Muscle of back (tissue), 11 donors: Measurements from ENCODE around the gene CCDC137. TPM values are rescaled to one million over a fixed set of nuclear protein-coding genes. Genes with fewer than 3 reads are reported as not detected.

Experiments
- DNase-seq, 3 donors: peaks; one replicate each; pipeline versions ENCODE4 v3.0.0 to v3.0.0-alpha.2; 2013
- polyA plus RNA-seq, 10 donors: library from polyadenylated mRNA; unstranded; fragments of 120-200 nt; gene quantifications; one replicate each; pipeline ENCODE4 v1.2.1, GENCODE V29; 2013; ENCODE audit not compliant: insufficient read length in 10 of 10

Gene CCDC137
- polyA plus RNA-seq, 10 donors, result 8.8 to 16.1 (median 12.5) TPM

GRCh38 chr17:81681672-81682071 is 15.1 kb downstream of the CCDC137 start:
- no peak for DNase-seq

DNA sequence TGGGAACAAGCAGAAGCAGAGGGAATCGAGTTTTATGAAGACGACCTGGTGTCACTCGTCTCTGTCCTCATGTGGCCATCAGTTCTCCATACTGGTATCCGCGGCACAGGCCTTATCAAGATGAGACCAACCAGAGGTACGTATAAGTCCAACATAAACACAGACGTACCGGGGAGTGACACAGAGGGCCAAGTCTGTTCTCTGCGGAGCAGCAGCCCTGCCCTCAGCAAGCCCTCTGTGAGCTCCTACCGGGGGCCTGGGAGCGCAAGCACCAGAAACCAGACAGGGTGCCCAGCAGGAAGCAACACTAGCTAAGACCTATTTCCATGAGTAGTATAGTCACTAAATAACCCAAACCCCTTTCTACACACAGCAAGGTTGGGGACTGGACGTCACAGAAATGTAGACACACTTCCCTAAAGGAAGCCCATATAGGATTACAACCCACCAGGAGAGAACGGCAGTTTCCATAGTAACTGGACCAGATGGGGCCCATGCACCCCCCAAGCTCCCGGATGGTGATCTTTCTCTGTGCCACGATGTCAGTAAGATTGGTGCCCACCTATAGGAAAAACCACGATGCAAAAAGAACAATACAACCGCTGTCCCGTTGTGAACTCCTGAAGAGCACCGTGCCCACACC is 16.1 kb downstream of the CCDC137 start:
- DNase-seq, result no peak

GRCh38 chr17:81683208-81683583 is 16.7 kb downstream of the CCDC137 start:
- no peak for DNase-seq

DNA sequence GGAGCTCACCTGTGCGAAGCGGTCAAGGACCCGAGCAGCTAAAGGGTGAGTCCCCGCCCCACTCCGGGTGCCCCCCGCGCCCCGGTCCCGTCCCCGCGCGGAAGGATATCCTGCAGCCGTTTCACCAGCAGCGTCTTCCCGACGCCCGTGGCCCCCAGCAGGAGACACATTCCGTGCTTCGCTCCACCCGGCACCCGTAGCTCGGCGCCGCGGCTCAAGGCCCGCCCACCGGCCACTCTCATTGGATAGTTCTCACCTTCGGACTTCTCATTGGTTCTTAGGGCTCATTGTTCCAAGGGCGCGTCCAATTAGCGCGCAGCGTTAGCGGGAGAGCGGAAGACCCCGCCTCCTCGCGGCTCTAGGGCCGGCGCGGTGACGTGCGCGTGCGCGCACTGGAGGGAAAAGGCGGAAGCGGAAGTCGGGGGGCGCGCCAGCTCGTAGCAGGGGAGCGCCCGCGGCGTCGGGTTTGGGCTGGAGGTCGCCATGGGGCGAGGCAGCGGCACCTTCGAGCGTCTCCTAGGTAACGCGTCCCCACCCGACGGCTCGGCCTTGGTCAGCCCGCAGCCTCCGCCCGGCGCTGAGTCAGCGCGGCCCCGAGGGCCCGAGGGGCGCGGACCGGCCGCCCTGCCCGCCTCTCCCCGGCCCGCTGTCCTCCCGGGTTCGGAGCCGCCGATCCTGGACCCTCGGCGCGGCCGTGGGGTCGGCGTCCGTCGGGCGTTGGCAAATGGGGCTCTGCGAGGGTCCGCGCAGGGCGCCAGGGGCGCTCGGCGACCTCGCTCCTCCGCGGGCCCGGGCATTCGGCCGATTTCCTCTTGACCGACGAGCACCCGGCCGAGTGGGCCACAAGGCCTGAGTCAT is 17.3 kb downstream of the CCDC137 start, which contains the start of the genes ARL16 and HGS:
ARL16 (minus strand) TSS at position 214 of the 858 bp plus-strand sequence; CDS start at position 170, 44 bp downstream.
HGS (plus strand) TSS at position 428 of the 858 bp plus-strand sequence; CDS start at position 484, 56 bp downstream.
- peak; percentile 99 to 100 (median 100) for DNase-seq

- DNase-seq, result no peak
These were observed 17.9 kb downstream of the CCDC137 start for GRCh38 chr17:81684442-81684911.

- DNase-seq, result no peak
These were observed 18.6 kb downstream of the CCDC137 start for GRCh38 chr17:81685108-81685507.

GRCh38 chr17:81686614-81687013 is 20.1 kb downstream of the CCDC137 start:
- DNase-seq, result no peak

- no peak for DNase-seq
These were observed 21.4 kb downstream of the CCDC137 start for GRCh38 chr17:81687770-81688541.

DNA sequence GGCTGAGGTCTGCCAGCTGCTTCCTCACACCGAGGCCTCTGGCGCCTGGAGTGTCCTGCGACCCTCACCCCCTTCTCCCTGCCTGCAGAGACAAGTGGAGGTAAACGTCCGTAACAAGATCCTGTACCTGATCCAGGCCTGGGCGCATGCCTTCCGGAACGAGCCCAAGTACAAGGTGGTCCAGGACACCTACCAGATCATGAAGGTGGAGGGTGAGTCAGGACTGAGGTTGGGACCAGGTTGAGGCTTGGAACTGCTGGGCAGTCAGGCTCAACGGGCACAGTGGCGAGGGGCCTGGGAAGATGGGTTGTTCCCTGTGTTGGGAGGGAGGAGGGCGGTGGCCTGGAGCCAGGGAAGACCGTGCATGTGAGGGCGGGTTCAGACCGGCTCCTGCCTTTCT is 22.1 kb downstream of the CCDC137 start:
- DNase-seq, result no peak

GRCh38 chr17:81690066-81690465 is 23.5 kb downstream of the CCDC137 start:
- no peak for DNase-seq

DNA sequence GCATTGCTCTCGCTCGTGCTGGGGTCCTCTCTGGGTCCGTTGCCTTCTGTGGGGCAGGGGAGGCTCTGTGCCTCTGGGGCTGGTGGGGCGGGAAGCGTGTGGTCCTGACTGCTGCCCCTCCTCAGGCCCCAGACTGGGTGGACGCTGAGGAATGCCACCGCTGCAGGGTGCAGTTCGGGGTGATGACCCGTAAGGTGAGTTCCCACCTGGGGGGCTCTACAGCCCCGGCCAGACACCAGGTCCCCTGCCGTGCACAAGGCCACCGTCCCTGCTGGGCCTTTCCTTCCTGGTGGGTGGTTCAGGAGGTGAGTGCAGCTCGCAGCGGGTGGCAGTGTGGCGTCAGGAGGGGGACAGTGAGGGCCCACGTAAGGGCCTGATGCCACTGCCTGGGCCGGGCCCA is 24.0 kb downstream of the CCDC137 start:
- DNase-seq, result no peak

DNA sequence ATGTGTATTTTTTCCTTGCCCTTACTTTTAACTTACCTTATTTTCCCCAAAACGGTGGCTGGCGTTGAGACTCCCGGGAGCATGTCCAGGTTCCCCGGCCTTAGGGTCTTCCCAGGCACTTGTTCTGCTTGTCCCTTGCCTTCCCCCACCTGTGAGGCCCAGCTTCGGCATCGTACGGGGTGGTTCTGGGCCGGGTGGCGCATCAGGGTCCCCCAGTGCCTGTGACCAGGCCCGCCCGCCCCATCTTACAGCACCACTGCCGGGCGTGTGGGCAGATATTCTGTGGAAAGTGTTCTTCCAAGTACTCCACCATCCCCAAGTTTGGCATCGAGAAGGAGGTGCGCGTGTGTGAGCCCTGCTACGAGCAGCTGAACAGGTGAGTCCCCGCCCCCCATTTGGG is 24.7 kb downstream of the CCDC137 start:
- no peak for DNase-seq

- DNase-seq, result no peak
These were observed 25.1 kb downstream of the CCDC137 start for GRCh38 chr17:81691608-81692007.

DNA sequence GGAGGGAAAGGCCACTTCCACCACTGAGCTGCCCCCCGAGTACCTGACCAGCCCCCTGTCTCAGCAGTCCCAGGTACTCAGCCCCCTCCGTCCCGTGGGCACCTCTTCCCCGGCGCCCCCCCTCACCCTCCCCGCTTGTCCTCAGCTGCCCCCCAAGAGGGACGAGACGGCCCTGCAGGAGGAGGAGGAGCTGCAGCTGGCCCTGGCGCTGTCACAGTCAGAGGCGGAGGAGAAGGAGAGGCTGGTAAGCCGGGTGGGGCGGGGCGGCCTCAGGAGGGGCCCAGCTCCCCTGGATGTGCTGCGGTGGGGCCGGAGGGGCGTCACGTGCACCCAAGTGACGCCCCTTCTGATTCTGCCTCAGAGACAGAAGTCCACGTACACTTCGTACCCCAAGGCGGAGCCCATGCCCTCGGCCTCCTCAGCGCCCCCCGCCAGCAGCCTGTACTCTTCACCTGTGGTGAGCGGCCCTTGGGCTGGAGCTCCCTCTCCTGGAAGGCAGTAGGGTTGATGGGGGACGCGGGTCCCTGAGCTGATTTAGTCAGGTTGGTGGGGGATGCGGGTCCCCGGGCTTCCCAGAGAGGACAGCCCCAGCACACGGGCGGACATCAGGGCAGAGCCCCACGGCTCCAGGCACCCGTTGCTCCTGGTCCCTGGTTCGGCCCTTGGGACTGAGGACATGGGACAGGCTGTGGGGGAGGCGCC is 27.1 kb downstream of the CCDC137 start:
- DNase-seq, result no peak

- no peak for DNase-seq
These were observed 28.3 kb downstream of the CCDC137 start for GRCh38 chr17:81694810-81695209.

DNA sequence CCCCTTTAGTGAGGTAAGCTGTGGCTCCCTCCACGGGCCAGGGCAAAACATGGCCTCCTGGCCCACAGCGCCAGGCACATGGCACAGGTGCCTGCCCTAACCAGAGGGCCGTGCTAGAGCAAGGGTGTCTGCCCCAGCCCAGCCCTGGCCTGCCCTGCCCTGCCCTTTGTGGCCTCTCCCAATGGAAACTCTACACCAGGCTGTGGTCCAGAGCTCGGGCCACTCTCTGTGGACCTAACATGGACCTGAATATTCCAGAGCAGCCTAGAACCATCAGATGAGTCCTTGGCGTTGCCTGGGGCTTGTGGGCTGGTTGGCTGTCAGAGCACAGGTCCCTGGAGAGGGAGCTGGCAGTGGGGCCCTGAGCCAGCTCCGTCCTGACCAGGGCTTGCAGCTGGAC is 28.7 kb downstream of the CCDC137 start:
- DNase-seq, result no peak

DNA sequence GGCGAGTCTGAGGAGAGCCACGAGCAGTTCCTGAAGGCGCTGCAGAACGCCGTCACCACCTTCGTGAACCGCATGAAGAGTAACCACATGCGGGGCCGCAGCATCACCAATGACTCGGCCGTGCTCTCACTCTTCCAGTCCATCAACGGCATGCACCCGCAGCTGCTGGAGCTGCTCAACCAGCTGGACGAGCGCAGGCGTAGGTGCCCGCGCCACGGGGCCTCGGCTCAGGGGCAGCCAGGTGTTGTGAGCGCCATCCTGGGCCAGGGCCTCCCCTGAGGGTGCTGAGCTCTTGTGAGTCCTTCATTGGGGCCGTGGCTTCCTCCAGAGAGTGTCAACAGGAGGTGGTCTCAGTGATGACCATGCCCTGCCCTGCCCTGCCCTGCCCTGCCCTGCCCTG is 29.3 kb downstream of the CCDC137 start:
- no peak for DNase-seq

GRCh38 chr17:81696218-81696941 is 29.8 kb downstream of the CCDC137 start:
- DNase-seq, result no peak

DNA sequence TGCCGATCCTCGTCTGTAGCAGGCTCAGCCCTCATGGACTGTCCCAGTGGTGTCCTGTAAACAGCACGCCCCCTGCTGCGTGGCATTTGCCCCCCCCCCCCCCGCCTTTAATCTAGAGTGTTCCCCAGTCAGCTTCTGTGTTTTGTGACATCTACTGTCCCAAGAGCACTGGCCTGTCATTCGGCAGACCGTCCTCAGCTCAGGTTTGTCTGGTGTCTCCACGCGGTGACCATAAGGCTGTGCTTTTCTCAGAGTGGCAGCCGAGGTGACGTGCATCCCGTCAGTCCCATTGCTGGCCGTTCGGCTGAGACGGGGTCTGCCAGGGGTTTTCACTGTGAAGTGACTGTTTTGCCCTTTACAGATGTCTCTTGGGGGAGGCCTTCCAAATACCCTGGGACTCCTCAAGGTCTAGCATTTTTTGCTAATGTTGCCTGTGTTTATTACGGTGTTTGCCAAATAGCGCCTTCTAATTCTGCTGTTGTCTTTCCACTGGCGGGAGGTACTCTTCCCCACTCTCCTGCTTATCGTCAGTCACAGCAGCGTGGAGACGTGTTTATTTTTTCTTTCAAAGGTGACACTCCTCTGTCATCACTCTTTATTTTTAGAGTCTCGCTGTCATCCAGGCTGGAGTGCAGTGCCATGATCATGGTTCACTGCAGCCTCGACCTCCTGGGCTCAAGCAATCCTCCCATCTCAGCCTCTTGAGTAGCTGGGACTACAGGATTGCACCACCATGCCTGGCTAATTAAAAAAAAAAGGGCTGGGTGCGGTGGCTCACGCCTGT is 30.9 kb downstream of the CCDC137 start:
- DNase-seq, result no peak
